ENCODE measurements around the gene PHF12.

Gene PHF12

DNA sequence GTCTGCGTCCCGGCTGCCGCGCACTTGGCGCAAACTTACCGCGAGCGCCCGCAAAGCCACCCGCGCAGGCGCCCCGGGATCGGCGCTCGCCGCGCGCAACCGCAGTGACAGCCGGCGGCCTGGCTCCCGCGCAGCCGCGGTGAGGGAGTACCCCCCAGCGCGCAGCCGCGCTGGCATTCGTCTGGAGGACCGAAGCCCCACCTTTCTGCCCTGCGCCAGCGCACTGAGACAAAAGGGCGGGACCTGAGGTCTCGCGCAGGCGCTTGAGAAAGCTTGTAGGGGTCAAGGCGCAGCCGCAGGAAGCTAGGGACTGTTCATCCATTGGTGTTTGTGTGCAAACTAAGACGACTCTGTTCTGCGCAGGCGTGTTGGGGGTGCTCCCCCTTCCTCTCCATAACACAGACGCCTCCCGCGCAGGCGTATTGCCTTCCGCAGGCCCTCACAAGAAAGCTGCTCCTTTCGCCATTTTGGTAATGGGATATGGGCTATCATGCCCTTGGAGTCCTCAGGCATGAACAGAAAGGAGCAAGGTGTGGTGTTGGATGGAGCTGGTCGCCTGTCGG is at the start of gene PHF12:
Gene PHF12, minus strand, starts transcription at position 91 of the 563 bp plus-strand sequence. CDS start 558 bp downstream, outside the sequence.
- H3K27me3 Mint-ChIP-seq: no peaks in the 10 kb centered on the region
- peak within 1 kb of the TSS; percentile 84 for H3K27ac Mint-ChIP-seq

GRCh38 chr17:29000973-29001372 is 49.7 kb upstream of the PHF12 start:
- Mint-ChIP-seq H3K9me3 (no peaks in the 10 kb centered on the region), H3K4me3 (no peak overlapping the region), H3K36me3 (no peaks in the 10 kb centered on the region), H3K4me1 (no peaks in the 10 kb centered on the region), H3K27me3 (peaks cover 17% of the 10 kb centered on the region), H3K27ac (no peak overlapping the region)

More for the DNA sequence above, at the start of gene PHF12:
- Mint-ChIP-seq H3K9me3 (no peaks in the 10 kb centered on the region), H3K4me3 (peak within 1 kb of the TSS; percentile 95), H3K4me1 (peaks cover 24% of the 10 kb centered on the region), H3K36me3 (peaks cover 3% of the 10 kb centered on the region)

DNA sequence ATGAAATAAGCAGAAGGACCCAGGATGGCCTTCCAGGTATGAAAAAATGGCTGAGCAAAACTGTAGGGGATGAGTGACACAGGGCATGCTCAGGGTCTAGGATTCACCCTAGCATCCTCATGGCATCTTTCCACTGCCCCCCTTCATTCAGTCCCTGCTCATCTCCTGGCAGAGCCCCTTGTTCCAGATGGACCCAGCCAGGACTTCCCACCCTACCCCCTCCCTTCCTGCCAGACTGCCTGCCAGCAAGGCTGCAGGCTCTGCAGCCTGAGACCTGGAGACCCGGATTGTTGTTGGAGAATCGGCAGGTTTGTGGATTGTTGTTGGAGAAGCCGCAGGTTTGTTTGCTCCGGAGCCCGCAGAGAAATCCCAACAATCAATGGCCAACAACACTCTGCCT is 47.9 kb upstream of the PHF12 start:
- Mint-ChIP-seq H3K4me3 (no peak overlapping the region), H3K27me3 (peaks cover 11% of the 10 kb centered on the region)

GRCh38 chr17:28997806-28998205 is 46.5 kb upstream of the PHF12 start:
- Mint-ChIP-seq H3K27me3 (peaks cover 3% of the 10 kb centered on the region), H3K27ac (no peak overlapping the region), H3K4me1 (no peaks in the 10 kb centered on the region), H3K4me3 (no peak overlapping the region), H3K9me3 (no peaks in the 10 kb centered on the region), H3K36me3 (no peaks in the 10 kb centered on the region)

More for the DNA sequence above, 47.9 kb upstream of the PHF12 start:
- no peak overlapping the region for H3K27ac Mint-ChIP-seq
- H3K9me3 Mint-ChIP-seq: no peaks in the 10 kb centered on the region
- no peaks in the 10 kb centered on the region for H3K36me3 Mint-ChIP-seq
- H3K4me1 Mint-ChIP-seq: no peaks in the 10 kb centered on the region

GRCh38 chr17:28996554-28997096 is 45.3 kb upstream of the PHF12 start:
- no peaks in the 10 kb centered on the region for H3K4me1 Mint-ChIP-seq
- H3K27ac Mint-ChIP-seq: no peak overlapping the region
- H3K9me3 Mint-ChIP-seq: no peaks in the 10 kb centered on the region
- no peak overlapping the region for H3K4me3 Mint-ChIP-seq
- H3K27me3 Mint-ChIP-seq: peaks cover 2% of the 10 kb centered on the region
- no peaks in the 10 kb centered on the region for H3K36me3 Mint-ChIP-seq

- Mint-ChIP-seq H3K4me3 (no peak overlapping the region), H3K27ac (no peak overlapping the region), H3K36me3 (no peaks in the 10 kb centered on the region), H3K27me3 (peaks cover 2% of the 10 kb centered on the region), H3K4me1 (no peaks in the 10 kb centered on the region), H3K9me3 (no peaks in the 10 kb centered on the region)
These were observed 42.5 kb upstream of the PHF12 start for GRCh38 chr17:28993645-28994426.

GRCh38 chr17:28992625-28993600 is 41.6 kb upstream of the PHF12 start:
- Mint-ChIP-seq H3K4me1 (no peaks in the 10 kb centered on the region), H3K36me3 (no peaks in the 10 kb centered on the region), H3K4me3 (no peak overlapping the region), H3K27me3 (peaks cover 2% of the 10 kb centered on the region), H3K27ac (no peak overlapping the region), H3K9me3 (no peaks in the 10 kb centered on the region)

DNA sequence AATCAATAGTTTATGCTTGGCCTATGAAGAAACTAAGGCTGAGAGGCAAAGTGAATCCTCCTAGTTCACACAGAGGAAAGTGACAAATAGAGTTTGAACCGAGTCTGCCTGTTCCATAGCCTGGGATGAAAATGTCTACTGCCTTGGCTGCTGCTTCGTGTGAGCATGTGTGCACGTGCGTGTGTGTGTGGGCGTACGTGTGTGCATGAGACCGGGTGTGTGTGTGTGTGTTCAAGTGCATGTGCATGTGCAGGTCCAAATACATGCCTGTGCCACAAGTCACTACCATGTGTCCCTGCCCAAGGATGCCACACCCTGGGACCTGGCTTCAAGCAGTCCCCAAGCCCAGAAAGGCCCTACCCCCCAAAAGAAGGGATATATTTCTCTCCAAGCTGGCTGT is 40.9 kb upstream of the PHF12 start:
- Mint-ChIP-seq H3K27ac (no peak overlapping the region), H3K36me3 (no peaks in the 10 kb centered on the region), H3K4me1 (no peaks in the 10 kb centered on the region), H3K4me3 (no peak overlapping the region), H3K27me3 (peaks cover 2% of the 10 kb centered on the region), H3K9me3 (no peaks in the 10 kb centered on the region)

DNA sequence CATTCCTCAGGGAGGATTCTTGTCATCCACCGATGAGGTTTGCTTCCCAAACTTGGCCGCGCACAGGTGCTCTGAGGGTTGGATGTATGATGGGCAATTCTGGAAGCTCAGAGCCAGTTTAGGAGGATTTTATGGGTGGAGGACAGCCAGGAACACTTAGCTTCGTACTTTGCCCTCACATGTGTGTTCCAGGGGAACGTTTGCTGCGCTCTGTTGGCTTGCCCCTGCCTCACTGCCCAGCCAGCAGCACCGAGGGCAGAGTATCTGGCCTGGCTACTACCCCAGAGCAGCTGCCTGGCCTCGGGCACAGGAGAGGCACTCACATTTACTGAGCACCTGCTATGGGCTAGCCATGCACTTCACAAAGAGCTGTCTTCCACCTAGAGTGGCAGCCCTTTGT is 40.5 kb upstream of the PHF12 start:
- peaks cover under 1% of the 10 kb centered on the region for H3K27me3 Mint-ChIP-seq
- no peaks in the 10 kb centered on the region for H3K36me3 Mint-ChIP-seq
- H3K9me3 Mint-ChIP-seq: no peaks in the 10 kb centered on the region
- H3K4me1 Mint-ChIP-seq: no peaks in the 10 kb centered on the region
- H3K4me3 Mint-ChIP-seq: no peak overlapping the region
- no peak overlapping the region for H3K27ac Mint-ChIP-seq

- H3K9me3 Mint-ChIP-seq: no peaks in the 10 kb centered on the region
- H3K27ac Mint-ChIP-seq: no peak overlapping the region
- H3K4me1 Mint-ChIP-seq: peaks cover under 1% of the 10 kb centered on the region
- no peaks in the 10 kb centered on the region for H3K36me3 Mint-ChIP-seq
- H3K27me3 Mint-ChIP-seq: no peaks in the 10 kb centered on the region
- no peak overlapping the region for H3K4me3 Mint-ChIP-seq
These were observed 37.7 kb upstream of the PHF12 start for GRCh38 chr17:28989028-28989427.

DNA sequence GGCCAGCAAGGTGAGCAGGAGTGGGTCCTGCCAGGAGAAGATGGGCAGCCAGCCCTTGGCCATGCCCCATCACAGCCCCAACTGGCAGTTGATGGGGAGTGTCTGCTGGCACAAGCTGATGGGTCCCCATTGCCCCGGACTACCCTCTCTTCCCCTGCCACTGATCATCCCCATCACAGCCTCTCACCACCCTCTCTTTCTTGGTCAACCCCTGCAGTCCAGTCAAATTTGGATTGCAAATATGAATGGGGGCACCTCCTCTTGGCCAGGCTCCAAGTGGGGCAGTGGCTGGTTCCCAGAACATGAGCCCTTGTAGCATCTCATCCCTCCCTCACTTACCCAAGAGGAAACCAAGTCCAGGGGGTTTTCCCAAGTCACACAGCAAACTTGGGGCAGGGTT is 37.2 kb upstream of the PHF12 start:
- H3K9me3 Mint-ChIP-seq: no peaks in the 10 kb centered on the region
- H3K4me3 Mint-ChIP-seq: no peak overlapping the region

GRCh38 chr17:28986714-28987655 is 35.7 kb upstream of the PHF12 start:
- H3K4me1 Mint-ChIP-seq: peaks cover 21% of the 10 kb centered on the region
- no peaks in the 10 kb centered on the region for H3K9me3 Mint-ChIP-seq
- no peaks in the 10 kb centered on the region for H3K27me3 Mint-ChIP-seq
- H3K36me3 Mint-ChIP-seq: no peaks in the 10 kb centered on the region
- no peak overlapping the region for H3K27ac Mint-ChIP-seq
- no peak overlapping the region for H3K4me3 Mint-ChIP-seq

More for the DNA sequence above, 37.2 kb upstream of the PHF12 start:
- Mint-ChIP-seq H3K36me3 (no peaks in the 10 kb centered on the region), H3K27ac (no peak overlapping the region), H3K4me1 (peaks cover 6% of the 10 kb centered on the region), H3K27me3 (no peaks in the 10 kb centered on the region)

GRCh38 chr17:28985950-28986713 is 34.8 kb upstream of the PHF12 start:
- H3K27ac Mint-ChIP-seq: no peak overlapping the region
- H3K27me3 Mint-ChIP-seq: no peaks in the 10 kb centered on the region

More at GRCh38 chr17:28985950-28986713, 34.8 kb upstream of the PHF12 start:
- H3K4me3 Mint-ChIP-seq: no peak overlapping the region
- no peaks in the 10 kb centered on the region for H3K36me3 Mint-ChIP-seq
- H3K4me1 Mint-ChIP-seq: peaks cover 23% of the 10 kb centered on the region
- no peaks in the 10 kb centered on the region for H3K9me3 Mint-ChIP-seq
